PC-9 (cell line): Measurements from ENCODE around the gene TMEM163.

Experiments
- CTCF ChIP-seq: fragments of 200-600 bp; sonication (generic); conservative IDR thresholded peaks from 2 replicates; pipeline ENCODE4 v1.6.1; 2017; ENCODE audit warnings: mixed run types, antibody characterized with exemption, mild to moderate bottlenecking, moderate library complexity
- EZH2 ChIP-seq: fragments of 200-600 bp; sonication (generic); IDR thresholded peaks from 2 replicates; pipeline ENCODE4 v1.8.0; 2017; ENCODE audit warnings: antibody characterized with exemption, low read depth

GRCh38 chr2:134491022-134491421, 227.8 kb downstream of the TMEM163 start:
- TF ChIP-seq CTCF (no peak), EZH2 (no peak)
